CD4-positive, alpha-beta T cell (primary cell): ENCODE measurements around the gene PRAME. TPM values are rescaled to one million over a fixed set of nuclear protein-coding genes. Genes with fewer than 3 reads are reported as not detected.

ENCODE experiments used
- ATAC-seq: fragments of 200-7000 bp; cut with Tn5 transposase; one replicate; pipeline ENCODE4 v1.10.0; 2022; ENCODE audit warnings: mild to moderate bottlenecking; ENCODE audit not compliant: poor library complexity
- CTCF ChIA-PET: fragments of 350-600 bp; sonication (Branson Sonifier 250); formaldehyde crosslinking; loops from one replicate; lab custom pipeline; 2021; ENCODE audit warnings: antibody characterized with exemption, inconsistent platforms; lab: Charles Lee
- POLR2A ChIA-PET: fragments of 350-600 bp; sonication (Branson Sonifier 250); formaldehyde crosslinking; loops from one replicate; lab custom pipeline; 2021; ENCODE audit warnings: antibody characterized with exemption, inconsistent platforms; lab: Charles Lee
- DNase-seq, 14 experiments: peaks; one replicate each; pipeline ENCODE4 v3.0.0-alpha.2; 2013 to 2020; ENCODE audit warnings: mixed read lengths in 2 of 14
- H3K27ac ChIP-seq, 2 donors: one replicate each; pipeline versions ENCODE4 v1.5.1 to v1.7.0; 2013; ENCODE audit warnings: low read length in 2 of 2, low read depth in 1 of 2, mild to moderate bottlenecking in 1 of 2
- H3K27me3 ChIP-seq, 2 experiments: 1 replicate in 1 of 2; 2 replicates in 1 of 2; pipeline versions ENCODE4 v1.6.1 to v1.7.0; 2013; ENCODE audit warnings: low read length in 2 of 2, control low read depth in 1 of 2, mild to moderate bottlenecking in 1 of 2, moderate library complexity in 1 of 2; ENCODE audit not compliant: insufficient read depth in 2 of 2, control insufficient read depth in 1 of 2
- H3K36me3 ChIP-seq: one replicate; pipeline ENCODE4 v1.6.1; 2013; ENCODE audit warnings: low read length, control low read depth; ENCODE audit not compliant: insufficient read depth
- H3K4me1 ChIP-seq: one replicate; pipeline ENCODE4 v1.6.1; 2013; ENCODE audit warnings: low read length, control low read depth; ENCODE audit not compliant: insufficient read depth
- H3K4me3 ChIP-seq: one replicate; pipeline ENCODE4 v1.5.1; 2013; ENCODE audit warnings: mild to moderate bottlenecking, low read length, moderate library complexity
- H3K9me3 ChIP-seq, 2 experiments: 1 replicate in 1 of 2; 2 replicates in 1 of 2; pipeline versions ENCODE4 v1.6.1 to v1.7.0; 2013; ENCODE audit warnings: low read length in 2 of 2, mild to moderate bottlenecking in 2 of 2, control low read depth in 1 of 2, moderate library complexity in 1 of 2; ENCODE audit not compliant: control insufficient read depth in 1 of 2, insufficient read depth in 1 of 2
- H3K27ac Mint-ChIP-seq: one replicate; pipeline ENCODE4 v1.8.0; 2020; ENCODE audit warnings: mixed read lengths
- H3K27me3 Mint-ChIP-seq: one replicate; pipeline ENCODE4 v1.8.0; 2021; ENCODE audit warnings: mixed read lengths
- H3K36me3 Mint-ChIP-seq: one replicate; pipeline ENCODE4 v1.8.0; 2021; ENCODE audit warnings: low read depth, mixed read lengths
- H3K4me1 Mint-ChIP-seq: one replicate; pipeline ENCODE4 v1.8.0; 2021; ENCODE audit warnings: low read depth, mixed read lengths
- H3K4me3 Mint-ChIP-seq: one replicate; pipeline ENCODE4 v1.8.0; 2020; ENCODE audit warnings: mild to moderate bottlenecking, mixed read lengths
- H3K9me3 Mint-ChIP-seq: one replicate; pipeline ENCODE4 v1.8.0; 2020; ENCODE audit warnings: mixed read lengths
- intact Hi-C, 2 experiments: fragments of 100-400 bp; cut with DNase I in 1 of 2; cut with micrococcal nuclease in 1 of 2; formaldehyde crosslinking; loops; one replicate each; pipeline versions ENCODE4 v1.15.1 to v1.9.0; 2023 to 2025; cut with DNase I, micrococcal nuclease
- total RNA-seq, 174 experiments: library from RNA in 2 of 174; stranded (reverse) in 2 of 174; gene quantifications; one replicate each; pipeline ENCODE4 v1.2.3 and lab custom pipeline; 2021 to 2026
- TF ChIP-seq, protein P1 (sequence below): fragments of 200-600 bp; IDR thresholded peaks from one replicate; pipeline ENCODE4 v1.8.0; 2022; ENCODE audit warnings: antibody characterized with exemption, mild to moderate bottlenecking

The PRAME gene
- total RNA-seq, 2 experiments from 2014 or later = not detected

DNA sequence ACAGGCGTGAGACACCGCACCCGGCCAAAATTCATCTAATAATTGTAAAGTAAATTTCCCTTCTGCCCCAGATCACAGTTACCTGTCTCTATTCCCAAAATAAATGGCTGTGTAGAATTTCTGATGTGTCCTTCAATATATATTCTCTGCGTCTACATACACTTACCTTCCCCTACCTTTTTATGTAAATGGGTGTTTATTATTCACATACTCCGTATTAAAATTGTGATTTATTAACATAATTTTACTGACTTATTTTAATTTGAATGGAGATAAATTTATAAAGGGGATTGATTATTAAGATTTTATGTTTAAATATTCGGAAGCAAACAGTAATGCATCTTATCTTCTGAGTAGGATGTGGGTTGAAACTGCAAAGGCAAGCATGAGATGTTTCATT is 22.6 kb downstream of the PRAME start:
- H3K4me3 Mint-ChIP-seq = no peak overlapping the region
- no peaks in the 10 kb centered on the region for H3K4me1 Mint-ChIP-seq
- peaks cover 12% of the 10 kb centered on the region for H3K27me3 Mint-ChIP-seq
- no peak overlapping the region for H3K27ac Mint-ChIP-seq
- ATAC-seq (no peak), DNase-seq (no peak)
- H3K36me3 Mint-ChIP-seq = no peaks in the 10 kb centered on the region
- intact Hi-C loops = no loop called here
- Histone ChIP-seq H3K4me1 (no peaks in the 10 kb centered on the region), H3K27me3 (no peaks in the 10 kb centered on the region), H3K9me3 (no peaks in the 10 kb centered on the region), H3K27ac (no peak overlapping the region), H3K4me3 (no peak overlapping the region), H3K36me3 (no peaks in the 10 kb centered on the region)
- ChIA-PET CTCF (no interaction called here), POLR2A (no interaction called here)
- H3K9me3 Mint-ChIP-seq = no peaks in the 10 kb centered on the region
- TF ChIP-seq, protein P1, sequence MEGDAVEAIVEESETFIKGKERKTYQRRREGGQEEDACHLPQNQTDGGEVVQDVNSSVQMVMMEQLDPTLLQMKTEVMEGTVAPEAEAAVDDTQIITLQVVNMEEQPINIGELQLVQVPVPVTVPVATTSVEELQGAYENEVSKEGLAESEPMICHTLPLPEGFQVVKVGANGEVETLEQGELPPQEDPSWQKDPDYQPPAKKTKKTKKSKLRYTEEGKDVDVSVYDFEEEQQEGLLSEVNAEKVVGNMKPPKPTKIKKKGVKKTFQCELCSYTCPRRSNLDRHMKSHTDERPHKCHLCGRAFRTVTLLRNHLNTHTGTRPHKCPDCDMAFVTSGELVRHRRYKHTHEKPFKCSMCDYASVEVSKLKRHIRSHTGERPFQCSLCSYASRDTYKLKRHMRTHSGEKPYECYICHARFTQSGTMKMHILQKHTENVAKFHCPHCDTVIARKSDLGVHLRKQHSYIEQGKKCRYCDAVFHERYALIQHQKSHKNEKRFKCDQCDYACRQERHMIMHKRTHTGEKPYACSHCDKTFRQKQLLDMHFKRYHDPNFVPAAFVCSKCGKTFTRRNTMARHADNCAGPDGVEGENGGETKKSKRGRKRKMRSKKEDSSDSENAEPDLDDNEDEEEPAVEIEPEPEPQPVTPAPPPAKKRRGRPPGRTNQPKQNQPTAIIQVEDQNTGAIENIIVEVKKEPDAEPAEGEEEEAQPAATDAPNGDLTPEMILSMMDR = no peak

DNA sequence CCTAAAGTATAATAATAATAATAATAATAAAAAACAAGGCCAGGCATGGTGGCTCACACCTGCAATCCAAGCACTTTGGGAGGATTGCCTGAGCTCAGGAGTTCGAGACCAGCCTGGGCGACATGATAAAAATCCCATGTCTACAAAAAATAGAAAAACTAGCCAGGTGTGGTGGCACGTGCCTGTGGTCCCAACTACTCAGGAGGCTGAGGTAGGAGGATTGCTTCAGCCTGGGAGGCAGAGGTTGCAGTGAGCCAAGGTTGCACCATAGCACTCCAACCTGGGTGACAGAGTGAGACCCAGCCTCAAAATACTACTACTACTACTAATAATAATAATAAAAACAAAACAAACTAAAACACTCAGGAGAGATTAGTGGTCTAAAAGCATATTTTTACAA is 23.4 kb downstream of the PRAME start:
- no peaks in the 10 kb centered on the region for H3K9me3 Mint-ChIP-seq
- no peak for DNase-seq
- no peaks in the 10 kb centered on the region for H3K4me1 ChIP-seq
- intact Hi-C loops = no loop called here
- CTCF ChIA-PET = no interaction called here
- H3K36me3 Mint-ChIP-seq = no peaks in the 10 kb centered on the region
- TF ChIP-seq, protein P1 = no peak
- no peak overlapping the region for H3K27ac Mint-ChIP-seq
- H3K27ac ChIP-seq = no peak overlapping the region
- H3K27me3 Mint-ChIP-seq = peaks cover 12% of the 10 kb centered on the region
- no peak overlapping the region for H3K4me3 ChIP-seq
- POLR2A ChIA-PET = no interaction called here
- H3K36me3 ChIP-seq = no peaks in the 10 kb centered on the region
- H3K9me3 ChIP-seq = no peaks in the 10 kb centered on the region
- ATAC-seq = no peak
- H3K4me3 Mint-ChIP-seq = no peak overlapping the region
- no peaks in the 10 kb centered on the region for H3K27me3 ChIP-seq
- H3K4me1 Mint-ChIP-seq = no peaks in the 10 kb centered on the region

DNA sequence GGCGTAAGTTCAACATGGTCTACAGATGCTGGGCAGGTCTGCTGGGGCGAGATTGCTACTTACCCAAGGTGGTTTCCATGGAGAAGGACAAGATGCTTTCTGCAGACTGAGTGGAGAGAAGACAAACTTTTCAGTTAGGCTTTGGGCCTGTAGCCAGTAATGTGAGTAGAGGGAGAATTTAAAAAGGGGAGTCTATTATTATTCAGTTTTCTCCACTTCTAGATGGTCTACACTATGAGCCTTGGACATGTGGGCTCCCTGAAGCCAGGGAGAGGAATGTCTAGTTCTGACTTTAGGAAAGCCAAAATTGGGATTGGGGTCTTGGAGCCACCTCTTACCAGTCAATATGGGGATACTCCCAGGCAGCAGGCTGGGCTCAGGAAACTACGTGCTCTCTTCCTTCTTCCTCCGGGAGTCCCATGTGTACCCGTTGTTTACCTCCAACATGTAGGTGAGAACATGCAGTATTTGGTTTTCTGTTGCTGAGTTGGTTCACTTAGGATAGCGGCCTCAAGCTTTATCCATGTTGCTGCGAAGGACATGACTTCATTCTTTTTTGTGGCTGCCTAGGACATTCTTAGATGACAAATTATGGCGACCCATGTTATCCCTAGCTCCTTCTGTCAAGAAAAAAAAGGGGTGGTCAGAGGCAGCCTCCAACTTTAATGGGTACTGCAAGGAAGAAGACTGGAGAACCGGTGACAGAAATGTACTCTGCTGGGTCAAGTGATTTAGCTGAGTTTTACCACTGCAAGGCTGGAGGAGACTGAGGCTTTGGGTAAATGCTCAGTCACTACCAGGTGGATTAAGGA is 24.3 kb downstream of the PRAME start:
- H3K4me1 Mint-ChIP-seq = no peaks in the 10 kb centered on the region
- ChIA-PET CTCF (no interaction called here), POLR2A (no interaction called here)
- H3K4me3 ChIP-seq = no peak overlapping the region
- TF ChIP-seq, protein P1 = no peak
- H3K4me1 ChIP-seq = no peaks in the 10 kb centered on the region
- intact Hi-C loops = no loop called here
- no peak overlapping the region for H3K27ac Mint-ChIP-seq
- no peak for ATAC-seq
- no peaks in the 10 kb centered on the region for H3K9me3 ChIP-seq
- peaks cover 7% of the 10 kb centered on the region for H3K27me3 Mint-ChIP-seq
- no peak overlapping the region for H3K27ac ChIP-seq
- no peak overlapping the region for H3K4me3 Mint-ChIP-seq
- H3K9me3 Mint-ChIP-seq = no peaks in the 10 kb centered on the region
- H3K36me3 Mint-ChIP-seq = no peaks in the 10 kb centered on the region
- no peaks in the 10 kb centered on the region for H3K27me3 ChIP-seq
- no peaks in the 10 kb centered on the region for H3K36me3 ChIP-seq
- DNase-seq = no peak
